B cell (primary cell): ENCODE measurements around the gene POLL. TPM values are rescaled to one million over a fixed set of nuclear protein-coding genes. Genes with fewer than 3 reads are reported as not detected.

Experiments
- ATAC-seq: fragments of 200-7000 bp; cut with Tn5 transposase; one replicate; pipeline ENCODE4 v1.10.0; 2021; ENCODE audit warnings: low read depth, mild to moderate bottlenecking, moderate number of reproducible peaks, moderate library complexity
- CTCF ChIA-PET: fragments of 350-600 bp; sonication (Branson Sonifier 250); formaldehyde crosslinking; loops from one replicate; lab custom pipeline; 2021; ENCODE audit warnings: antibody characterized with exemption, inconsistent platforms; lab: Charles Lee
- POLR2A ChIA-PET: fragments of 350-600 bp; sonication (Branson Sonifier 250); formaldehyde crosslinking; loops from one replicate; lab custom pipeline; 2021; ENCODE audit warnings: antibody characterized with exemption; lab: Charles Lee
- DNase-seq: peaks from one replicate; pipeline ENCODE4 v3.0.0; 2013
- H2AFZ ChIP-seq: 2 replicates; pipeline ENCODE4 v1.6.1; 2012; ENCODE audit warnings: mild to moderate bottlenecking, low read depth, low read length; ENCODE audit not compliant: insufficient read depth, poor library complexity, severe bottlenecking
- H3K27ac ChIP-seq, 2 donors: 1 replicate in 1 of 2; 2 replicates in 1 of 2; pipeline ENCODE4 v1.5.1; 2012 to 2013; ENCODE audit warnings: low read length in 2 of 2, mild to moderate bottlenecking in 2 of 2, moderate library complexity in 1 of 2
- H3K27me3 ChIP-seq, 4 experiments: fragments of 200-600 bp in 1 of 4; sonication (generic) in 1 of 4; replicated peaks in 1 of 4; 1 replicate in 2 of 4; 2 replicates in 2 of 4; pipeline versions ENCODE4 v1.6.1 to v1.7.0; 2013 to 2016; ENCODE audit warnings: low read length in 3 of 4, mild to moderate bottlenecking in 2 of 4, mixed read lengths in 1 of 4, moderate library complexity in 1 of 4; ENCODE audit not compliant: insufficient read depth in 4 of 4, control insufficient read depth in 3 of 4; ENCODE audit errors: control extremely low read depth in 1 of 4
- H3K36me3 ChIP-seq, 2 experiments: replicated peaks in 1 of 2; 1 replicate in 1 of 2; 2 replicates in 1 of 2; pipeline versions ENCODE4 v1.6.1 to v1.7.1; 2013; ENCODE audit warnings: low read length in 1 of 2; ENCODE audit not compliant: insufficient read depth in 2 of 2, control insufficient read depth in 1 of 2; ENCODE audit errors: control extremely low read depth in 1 of 2, extremely low read depth in 1 of 2
- H3K4me1 ChIP-seq, 2 donors: fragments of 200-600 bp in 1 of 2; sonication (generic) in 1 of 2; 1 replicate in 1 of 2; 2 replicates in 1 of 2; pipeline versions ENCODE4 v1.5.1 to v1.6.1; 2013 to 2017; ENCODE audit warnings: low read length in 2 of 2; ENCODE audit not compliant: control insufficient read depth in 2 of 2, insufficient read depth in 2 of 2
- H3K4me2 ChIP-seq: replicated peaks from 2 replicates; pipeline ENCODE3; 2012; ENCODE audit warnings: mild to moderate bottlenecking, low read depth, low read length; ENCODE audit not compliant: poor library complexity, severe bottlenecking
- H3K4me3 ChIP-seq, 5 experiments: fragments of 200-600 bp in 1 of 5; sonication (generic) in 1 of 5; 1 replicate in 3 of 5; 2 replicates in 2 of 5; pipeline versions ENCODE4 v1.5.1 to v1.7.0; 2011 to 2016; ENCODE audit warnings: low read length in 4 of 5, mild to moderate bottlenecking in 4 of 5, low read depth in 2 of 5, control low read depth in 1 of 5, moderate library complexity in 1 of 5; ENCODE audit not compliant: insufficient read depth in 1 of 5; ENCODE audit errors: control extremely low read depth in 1 of 5, extremely low read depth in 1 of 5
- H3K79me2 ChIP-seq: fragments of 200-600 bp; sonication (generic); one replicate; pipeline ENCODE4 v1.6.0; 2016; ENCODE audit warnings: low read length; ENCODE audit not compliant: control insufficient read depth, insufficient read depth
- H3K9ac ChIP-seq: fragments of 200-600 bp; sonication (generic); 2 replicates; pipeline ENCODE4 v1.6.1; 2017; ENCODE audit warnings: mild to moderate bottlenecking, low read length, moderate library complexity
- H3K9me3 ChIP-seq, 3 donors: one replicate each; pipeline versions ENCODE4 v1.6.1 to v1.7.1; 2013; ENCODE audit warnings: low read length in 2 of 3; ENCODE audit not compliant: control insufficient read depth in 2 of 3, insufficient read depth in 1 of 3; ENCODE audit errors: control extremely low read depth in 1 of 3
- H4K20me1 ChIP-seq: 2 replicates; pipeline ENCODE4 v1.6.0; 2012; ENCODE audit warnings: mild to moderate bottlenecking, low read length; ENCODE audit not compliant: insufficient read depth, control insufficient read depth, poor library complexity, severe bottlenecking
- H3K27ac Mint-ChIP-seq: one replicate; pipeline ENCODE4 v1.8.0; 2021; ENCODE audit warnings: mixed read lengths
- H3K27me3 Mint-ChIP-seq: one replicate; pipeline ENCODE4 v1.8.0; 2021; ENCODE audit warnings: mixed read lengths
- H3K4me1 Mint-ChIP-seq: one replicate; pipeline ENCODE4 v1.8.0; 2021; ENCODE audit warnings: mixed read lengths
- H3K4me3 Mint-ChIP-seq: one replicate; pipeline ENCODE4 v1.8.0; 2021; ENCODE audit warnings: mixed read lengths
- H3K9me3 Mint-ChIP-seq: one replicate; pipeline ENCODE4 v1.8.0; 2022; ENCODE audit warnings: mixed read lengths; ENCODE audit not compliant: insufficient read depth
- EZH2 ChIP-seq: IDR thresholded peaks from 2 replicates; pipeline ENCODE4 v1.6.1; 2012; ENCODE audit warnings: borderline replicate concordance, low read depth, mild to moderate bottlenecking, moderate library complexity, low read length; ENCODE audit not compliant: insufficient read depth, poor library complexity, severe bottlenecking
- WGBS: methylation state at CpG from one replicate; pipeline ENCODE4 v1.1.5; 2013; ENCODE audit warnings: missing lambda C conversion rate; ENCODE audit not compliant: insufficient coverage; 5-methylcytosine and 5-hydroxymethylcytosine counted together
- intact Hi-C: fragments of 100-400 bp; cut with micrococcal nuclease; formaldehyde crosslinking; loops from one replicate; pipeline ENCODE4 v1.10.0; 2022
- polyA plus RNA-seq: library from polyadenylated mRNA; depleted of rRNA; stranded (reverse); fragments of >200 nt; gene quantifications from 2 replicates; pipeline ENCODE4 v1.2.3, GENCODE V29; 2012
- small RNA-seq: library from RNA; depleted of rRNA; stranded (forward); fragments of <200 nt; gene quantifications from one replicate; pipeline ENCODE3, GENCODE V24; 2012; ENCODE audit warnings: low replicate concordance, low read depth; ENCODE audit not compliant: insufficient read length
- total RNA-seq, 2 donors: library from RNA; stranded (reverse); fragments of 120-200 nt in 1 of 2; gene quantifications; 1 replicate in 1 of 2; 2 replicates in 1 of 2; pipeline versions ENCODE4 v1.2.3 to v1.2.4, GENCODE V29; 2013 to 2022

POLL gene
- total and polyA plus RNA-seq, 2 donors (not counting 1 experiment from before 2014, with no cell fraction given), result 46.0 to 46.7 TPM

DNA sequence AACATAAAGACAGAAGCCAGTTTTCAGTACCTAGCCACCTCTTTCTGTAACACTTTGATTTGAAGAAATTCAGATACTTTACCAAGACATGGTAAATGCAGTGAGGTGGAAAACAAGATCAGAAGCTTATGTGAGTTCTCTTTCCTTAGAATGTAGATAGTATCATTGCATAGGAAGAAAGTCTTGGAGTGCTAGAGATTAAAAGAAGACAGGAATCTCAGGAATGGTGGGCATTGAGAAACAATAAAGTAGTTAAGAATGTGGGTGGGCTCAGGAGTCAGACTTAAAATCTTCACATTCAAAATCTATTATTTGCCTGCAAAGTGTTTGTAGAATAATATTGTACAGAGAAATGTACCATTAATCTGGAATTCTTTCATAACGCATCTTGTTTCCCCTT lies 58.9 kb downstream of the POLL start:
- H3K4me2 ChIP-seq, result no peak overlapping the region
- POLR2A ChIA-PET, result no interaction called here
- WGBS, result no CpG with 5 or more reads among the region's 1 CpG
- CTCF ChIA-PET, result no interaction called here
- no peaks in the 10 kb centered on the region for H3K27me3 ChIP-seq
- no peaks in the 10 kb centered on the region for H3K79me2 ChIP-seq
- H4K20me1 ChIP-seq, result no peaks in the 10 kb centered on the region
- no peak overlapping the region for H3K27ac Mint-ChIP-seq
- H3K36me3 ChIP-seq, result peaks cover 4 to 16% of the 10 kb centered on the region in 2 experiments
- no peak for TF ChIP-seq EZH2
- no peaks in the 10 kb centered on the region for H3K9me3 ChIP-seq
- no peak overlapping the region for H3K27ac ChIP-seq
- no peak overlapping the region for H3K4me3 Mint-ChIP-seq
- H3K9ac ChIP-seq, result no peak overlapping the region
- DNase-seq, result no peak
- ATAC-seq, result no peak
- intact Hi-C loops, result no loop called here
- H3K27me3 Mint-ChIP-seq, result no peaks in the 10 kb centered on the region
- no peaks in the 10 kb centered on the region for H3K9me3 Mint-ChIP-seq
- no peak overlapping the region for H3K4me3 ChIP-seq
- H2AFZ ChIP-seq, result no peak overlapping the region
- H3K4me1 Mint-ChIP-seq, result no peaks in the 10 kb centered on the region
- H3K4me1 ChIP-seq, result no peaks in the 10 kb centered on the region

Small RNA genes within 50 kb of the gene (small RNA-seq; reads per million reads assigned to genes)
- not detected for gene MIR3158-1
- gene RNU6-1165P, result not detected

Other genes with a start within 250 kb of the POLL start
- gene BTRC, start 234.1 kb downstream of the POLL start, total RNA-seq, result 20.1 and 21.9 TPM in 2 replicates
- gene BTRC, start 234.1 kb downstream of the POLL start, polyA plus RNA-seq, result 4.3 and 4.8 TPM in 2 replicates
- gene DPCD, start 64 bp upstream of the POLL start, total RNA-seq, result 1.6 and 2.2 TPM in 2 replicates
- gene DPCD, start 64 bp upstream of the POLL start, polyA plus RNA-seq, result 0.88 and 2.4 TPM in 2 replicates
- gene FBXW4, start 106.9 kb upstream of the POLL start, total RNA-seq, result 97.2 and 99.6 TPM in 2 replicates
- gene FBXW4, start 106.9 kb upstream of the POLL start, polyA plus RNA-seq, result 72.9 and 86.2 TPM in 2 replicates
- gene FGF8, start 187.9 kb upstream of the POLL start, total RNA-seq, result not detected in 2 replicates
- gene FGF8, start 187.9 kb upstream of the POLL start, polyA plus RNA-seq, result 0.63 TPM in 1 of 2 replicates, not detected in the other
- 13.4 and 13.5 TPM in 2 replicates for gene NPM3, start 195.2 kb upstream of the POLL start, total RNA-seq
- 7.7 and 13.0 TPM in 2 replicates for gene NPM3, start 195.2 kb upstream of the POLL start, polyA plus RNA-seq
- gene OGA, start 230.2 kb upstream of the POLL start, total RNA-seq, result 418 and 442 TPM in 2 replicates
- gene OGA, start 230.2 kb upstream of the POLL start, polyA plus RNA-seq, result 128 and 288 TPM in 2 replicates